DMS79 treated with DMSO at 0.1 percent for 48 hours (cell line): ENCODE measurements around the gene MPZL3.
"Not testable (repeated sequence)": the region's sequence is repeated elsewhere in the genome, so short reads cannot be mapped to it uniquely, and the experiment has no call there.

ENCODE experiments used
- DNase-seq: peaks from one replicate; lab custom pipeline; 2025; lab: John Stamatoyannopoulos, UW

Gene MPZL3

GRCh38 chr11:118184784-118185579 is 67.2 kb downstream of the MPZL3 start:
- no peak for DNase-seq

GRCh38 chr11:118183691-118184090 is 68.5 kb downstream of the MPZL3 start:
- not testable (repeated sequence) for DNase-seq

DNA sequence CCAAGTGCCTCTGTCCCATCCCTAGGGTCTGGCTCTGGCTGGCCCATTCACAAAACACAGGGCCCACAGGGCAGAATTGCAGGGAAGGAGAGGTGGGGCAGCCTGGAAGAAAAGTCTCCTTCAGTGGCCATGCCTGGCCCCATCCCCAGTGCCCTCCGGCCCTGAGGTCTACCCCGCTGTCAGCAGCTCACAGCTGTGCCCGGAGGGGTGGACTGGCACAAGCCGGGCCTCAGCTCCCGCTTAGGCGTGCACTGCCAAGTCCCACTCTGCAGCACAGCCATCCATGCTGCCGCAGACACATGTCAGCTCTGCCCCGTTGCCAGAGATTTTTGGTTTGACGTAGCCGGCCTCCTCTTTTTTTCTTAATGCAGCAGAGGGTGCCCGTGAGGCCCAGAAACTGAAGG is 71.9 kb downstream of the MPZL3 start:
- peak; percentile 15 for DNase-seq

- no peak for DNase-seq
These were observed 75.4 kb downstream of the MPZL3 start for GRCh38 chr11:118176778-118177134.
